Activated CD4-positive, alpha-beta memory T cell treated with anti-CD3 and anti-CD28 coated beads, Interleukin-2, amount 10 ng/mL, durations not matched to agents 7 days and 5 days (primary cell): ENCODE data around the gene SRRM4. TPM values are rescaled to one million over a fixed set of nuclear protein-coding genes. Genes with fewer than 3 reads are reported as not detected.

ENCODE experiments used
- CTCF ChIA-PET: fragments of 350-600 bp; sonication (Branson Sonifier 250); formaldehyde crosslinking; loops from one replicate; lab custom pipeline; 2021; ENCODE audit warnings: antibody characterized with exemption, inconsistent platforms; lab: Charles Lee
- POLR2A ChIA-PET: fragments of 350-600 bp; sonication (Branson Sonifier 250); formaldehyde crosslinking; loops from one replicate; lab custom pipeline; 2021; ENCODE audit warnings: antibody characterized with exemption; lab: Charles Lee
- DNase-seq: peaks from one replicate; pipeline ENCODE4 v3.0.0-alpha.2; 2020
- H3K27ac Mint-ChIP-seq: one replicate; pipeline ENCODE4 v1.8.0; 2021; ENCODE audit warnings: mild to moderate bottlenecking, mixed read lengths
- H3K27me3 Mint-ChIP-seq: one replicate; pipeline ENCODE4 v1.8.0; 2021; ENCODE audit warnings: mixed read lengths
- H3K36me3 Mint-ChIP-seq: one replicate; pipeline ENCODE4 v1.8.0; 2021; ENCODE audit warnings: low read depth, mixed read lengths
- H3K4me1 Mint-ChIP-seq: one replicate; pipeline ENCODE4 v1.8.0; 2021; ENCODE audit warnings: mixed read lengths
- H3K4me3 Mint-ChIP-seq: one replicate; pipeline ENCODE4 v1.8.0; 2021; ENCODE audit warnings: mild to moderate bottlenecking, mixed read lengths
- H3K9me3 Mint-ChIP-seq: one replicate; pipeline ENCODE4 v1.8.0; 2021; ENCODE audit warnings: mixed read lengths
- total RNA-seq, 2 experiments: library from RNA; stranded (reverse); gene quantifications; one replicate each; pipeline ENCODE4 v1.2.3, GENCODE V29; 2021

The SRRM4 gene
- total RNA-seq, 2 experiments from 2014 or later, result not detected

DNA sequence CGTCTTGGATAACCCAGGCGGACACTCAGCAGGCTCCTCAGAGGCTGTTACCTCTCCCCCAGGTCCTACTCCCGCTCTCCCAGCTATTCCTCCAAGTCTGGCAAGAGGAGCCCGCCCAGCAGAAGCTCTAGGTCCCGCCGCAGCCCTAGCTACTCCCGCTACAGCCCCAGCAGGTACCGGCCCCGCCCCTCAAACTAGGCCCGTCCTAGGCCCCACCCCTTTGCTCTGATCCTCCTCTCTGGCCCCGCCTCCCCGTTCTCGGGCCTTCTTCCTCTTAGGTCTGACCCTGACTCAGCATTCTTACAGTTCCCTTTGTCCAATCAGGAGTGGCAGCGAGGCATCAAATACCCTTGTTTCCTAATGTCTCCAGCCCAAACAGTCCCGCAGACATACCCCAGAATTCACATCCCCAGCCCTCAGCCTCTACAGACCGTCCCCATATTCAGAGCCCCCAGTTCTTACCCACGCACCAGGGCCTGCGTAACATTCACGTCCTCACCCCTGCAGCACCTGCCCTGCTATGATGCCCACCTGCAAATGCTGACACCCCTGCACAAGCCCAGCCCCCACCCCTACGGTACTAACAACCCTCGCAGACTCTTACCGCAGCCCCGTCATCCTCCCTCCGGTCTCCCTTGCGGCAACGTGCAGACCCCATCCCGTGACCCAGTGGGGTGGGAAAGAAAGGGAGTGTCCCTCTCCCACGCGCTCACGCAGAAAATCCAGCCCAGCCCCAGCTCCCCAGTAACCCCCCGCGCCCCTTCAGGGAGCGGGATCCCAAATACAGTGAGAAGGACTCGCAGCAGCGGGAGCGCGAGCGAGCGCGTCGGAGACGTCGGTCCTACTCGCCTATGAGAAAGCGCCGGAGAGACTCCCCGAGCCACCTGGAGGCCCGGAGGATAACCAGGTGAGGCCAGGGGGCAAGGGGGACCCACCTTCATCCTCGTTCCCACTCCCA is 172.4 kb downstream of the SRRM4 start:
- H3K4me1 Mint-ChIP-seq, result no peaks in the 10 kb centered on the region
- CTCF ChIA-PET, result no interaction called here

DNA sequence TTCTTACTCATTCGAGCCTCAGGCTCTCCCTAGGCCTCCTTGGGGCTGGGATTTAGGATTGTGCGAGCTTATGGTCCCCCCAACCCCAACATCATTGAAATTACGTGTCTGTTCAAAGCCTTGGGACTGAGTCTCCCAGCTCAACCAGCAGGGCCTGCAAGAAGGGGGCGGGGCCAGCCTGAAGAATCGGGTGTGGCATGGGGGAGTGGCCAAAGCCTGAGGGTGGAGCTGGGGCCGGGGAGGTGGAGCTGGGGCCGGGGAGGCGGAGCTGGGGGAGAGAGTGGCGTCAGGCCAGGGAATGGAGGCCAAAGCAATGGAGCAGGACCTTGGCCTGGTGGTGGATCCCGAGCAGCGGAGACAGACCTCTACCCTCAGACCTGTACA is 173.1 kb downstream of the SRRM4 start:
- H3K4me3 Mint-ChIP-seq, result no peak overlapping the region
- no peaks in the 10 kb centered on the region for H3K27me3 Mint-ChIP-seq
- ChIA-PET POLR2A (no interaction called here), CTCF (no interaction called here)
- no peak overlapping the region for H3K27ac Mint-ChIP-seq
- no peaks in the 10 kb centered on the region for H3K36me3 Mint-ChIP-seq
- H3K4me1 Mint-ChIP-seq, result no peaks in the 10 kb centered on the region
- H3K9me3 Mint-ChIP-seq, result peaks cover 2% of the 10 kb centered on the region
- DNase-seq, result no peak

More for the DNA sequence above, 172.4 kb downstream of the SRRM4 start:
- no peak overlapping the region for H3K4me3 Mint-ChIP-seq
- H3K27ac Mint-ChIP-seq, result no peak overlapping the region
- peaks cover 2% of the 10 kb centered on the region for H3K9me3 Mint-ChIP-seq
- DNase-seq, result no peak
- no peaks in the 10 kb centered on the region for H3K36me3 Mint-ChIP-seq
- no peaks in the 10 kb centered on the region for H3K27me3 Mint-ChIP-seq
- POLR2A ChIA-PET, result no interaction called here

DNA sequence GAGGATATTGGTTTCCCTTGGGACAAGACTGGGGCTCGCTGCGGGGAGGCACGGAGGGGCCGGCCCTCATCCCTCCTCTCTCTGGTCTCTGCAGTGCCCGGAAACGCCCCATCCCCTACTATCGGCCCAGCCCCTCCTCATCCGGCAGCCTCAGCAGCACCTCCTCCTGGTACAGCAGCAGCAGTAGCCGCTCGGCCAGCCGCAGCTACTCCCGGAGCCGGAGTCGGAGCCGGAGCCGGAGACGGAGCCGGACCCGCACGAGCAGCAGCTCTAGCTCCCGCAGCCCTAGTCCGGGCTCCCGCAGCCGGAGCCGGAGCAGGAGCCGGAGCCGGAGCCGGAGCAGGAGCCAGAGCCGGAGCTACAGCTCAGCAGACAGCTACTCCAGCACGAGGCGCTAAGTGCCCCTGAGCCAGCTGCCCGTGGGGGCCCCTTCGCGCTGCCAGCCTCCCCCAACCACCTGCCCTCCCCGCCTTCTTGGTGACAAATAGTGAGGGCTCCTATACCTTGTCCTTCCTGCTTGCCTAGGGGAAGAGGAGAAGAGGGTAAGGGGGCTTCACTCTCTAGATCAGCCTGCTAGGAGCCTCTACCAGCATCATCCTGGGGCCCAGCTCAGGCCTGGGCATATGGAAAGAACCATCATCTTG is 175.2 kb downstream of the SRRM4 start:
- ChIA-PET POLR2A (no interaction called here), CTCF (no interaction called here)
- Mint-ChIP-seq H3K27ac (no peak overlapping the region), H3K9me3 (peaks cover 2% of the 10 kb centered on the region), H3K36me3 (no peaks in the 10 kb centered on the region), H3K4me1 (no peaks in the 10 kb centered on the region), H3K27me3 (no peaks in the 10 kb centered on the region), H3K4me3 (no peak overlapping the region)
- DNase-seq, result no peak

DNA sequence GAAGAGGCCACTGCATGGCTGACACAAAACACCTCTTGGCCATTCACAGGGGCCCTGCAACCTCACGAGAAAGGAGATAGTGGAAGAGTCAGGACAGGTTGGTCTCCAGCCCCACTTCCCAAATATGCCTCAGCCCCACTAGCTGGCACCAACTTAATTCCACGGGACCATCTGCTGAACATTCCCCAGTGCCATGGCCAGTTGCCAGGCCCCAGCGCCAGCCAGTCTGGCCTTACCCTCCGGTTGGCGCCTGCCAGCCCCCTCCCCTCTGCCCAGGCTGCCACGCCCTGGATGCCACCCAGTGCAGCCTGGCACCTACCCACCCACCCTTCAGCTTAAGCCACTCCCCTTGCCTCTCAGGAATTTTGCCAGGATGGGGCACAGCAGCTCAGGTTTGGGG is 176.2 kb downstream of the SRRM4 start:
- DNase-seq, result no peak
- peaks cover 2% of the 10 kb centered on the region for H3K9me3 Mint-ChIP-seq
- POLR2A ChIA-PET, result no interaction called here
- H3K4me3 Mint-ChIP-seq, result no peak overlapping the region
- H3K4me1 Mint-ChIP-seq, result no peaks in the 10 kb centered on the region
- no peak overlapping the region for H3K27ac Mint-ChIP-seq
- H3K36me3 Mint-ChIP-seq, result no peaks in the 10 kb centered on the region
- CTCF ChIA-PET, result no interaction called here
- no peaks in the 10 kb centered on the region for H3K27me3 Mint-ChIP-seq

DNA sequence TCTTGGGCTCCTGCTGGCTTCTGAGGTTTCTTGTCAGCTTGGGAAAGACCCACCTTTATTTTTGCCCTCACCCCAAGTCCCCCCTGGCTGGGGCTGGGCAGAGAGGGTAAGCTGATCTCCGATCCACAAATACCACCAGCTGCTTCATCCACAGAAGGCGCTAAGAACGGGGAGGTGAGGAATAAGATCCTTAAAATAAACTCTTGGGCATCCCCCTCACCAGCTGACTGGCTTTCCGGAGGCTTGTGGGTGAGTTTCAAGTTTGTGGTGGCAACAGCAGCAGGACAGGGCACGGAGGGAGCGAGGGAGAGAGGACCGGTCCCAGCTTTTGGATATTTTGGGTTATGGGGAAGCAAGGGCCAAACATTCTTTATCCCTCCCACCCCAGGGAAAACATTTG is 176.6 kb downstream of the SRRM4 start:
- H3K36me3 Mint-ChIP-seq, result no peaks in the 10 kb centered on the region
- ChIA-PET POLR2A (no interaction called here), CTCF (no interaction called here)
- peaks cover 2% of the 10 kb centered on the region for H3K9me3 Mint-ChIP-seq
- H3K4me3 Mint-ChIP-seq, result no peak overlapping the region
- no peak for DNase-seq
- H3K4me1 Mint-ChIP-seq, result no peaks in the 10 kb centered on the region
- H3K27me3 Mint-ChIP-seq, result no peaks in the 10 kb centered on the region
- no peak overlapping the region for H3K27ac Mint-ChIP-seq

DNA sequence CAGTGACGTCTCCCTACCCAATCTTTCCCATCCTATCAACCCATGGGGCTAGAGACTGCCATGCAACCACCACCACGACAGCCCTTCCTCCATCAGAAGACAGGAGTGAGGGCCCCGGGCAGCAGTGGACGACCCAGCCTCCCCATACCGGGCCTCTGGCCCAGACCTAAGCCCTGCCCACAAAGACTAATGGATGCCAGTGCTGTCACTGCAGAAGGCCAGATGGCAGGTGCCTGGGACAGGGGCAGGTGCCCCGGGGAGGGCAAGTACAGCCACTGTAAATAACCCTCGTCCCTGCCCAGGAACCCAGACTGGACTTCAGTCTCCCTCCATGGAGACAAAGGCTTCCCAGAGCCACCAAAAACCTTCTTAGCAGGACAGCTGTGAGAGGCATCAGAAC is 177.1 kb downstream of the SRRM4 start:
- CTCF ChIA-PET, result no interaction called here
- Mint-ChIP-seq H3K4me3 (no peak overlapping the region), H3K27me3 (no peaks in the 10 kb centered on the region), H3K4me1 (no peaks in the 10 kb centered on the region), H3K36me3 (no peaks in the 10 kb centered on the region), H3K9me3 (peaks cover 2% of the 10 kb centered on the region), H3K27ac (no peak overlapping the region)
- POLR2A ChIA-PET, result no interaction called here
- DNase-seq, result no peak

DNA sequence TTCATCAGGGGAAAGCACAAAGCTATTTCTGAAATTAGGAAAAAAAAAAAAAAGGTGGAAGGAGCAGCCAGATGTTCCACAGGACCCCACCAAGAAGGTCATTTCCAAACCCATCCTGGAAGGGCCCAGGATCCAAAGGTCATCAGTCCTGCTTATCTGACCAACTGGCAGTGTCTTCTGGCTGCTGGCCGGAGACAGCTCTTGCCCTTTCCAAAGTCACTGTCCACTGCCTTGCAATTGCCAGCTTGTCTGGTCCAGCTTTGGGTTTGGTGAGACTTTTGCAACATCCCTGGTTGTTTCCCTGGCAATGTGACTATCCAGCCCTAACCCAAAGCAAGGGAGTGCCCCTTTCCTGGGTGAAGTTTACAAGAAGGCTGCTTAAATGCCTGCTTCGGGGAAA is 178.5 kb downstream of the SRRM4 start:
- no peak overlapping the region for H3K4me3 Mint-ChIP-seq
- no peak for DNase-seq
- no peaks in the 10 kb centered on the region for H3K4me1 Mint-ChIP-seq
- no peaks in the 10 kb centered on the region for H3K27me3 Mint-ChIP-seq
- no peaks in the 10 kb centered on the region for H3K9me3 Mint-ChIP-seq
- no peaks in the 10 kb centered on the region for H3K36me3 Mint-ChIP-seq
- H3K27ac Mint-ChIP-seq, result no peak overlapping the region
- POLR2A ChIA-PET, result no interaction called here
- CTCF ChIA-PET, result no interaction called here

DNA sequence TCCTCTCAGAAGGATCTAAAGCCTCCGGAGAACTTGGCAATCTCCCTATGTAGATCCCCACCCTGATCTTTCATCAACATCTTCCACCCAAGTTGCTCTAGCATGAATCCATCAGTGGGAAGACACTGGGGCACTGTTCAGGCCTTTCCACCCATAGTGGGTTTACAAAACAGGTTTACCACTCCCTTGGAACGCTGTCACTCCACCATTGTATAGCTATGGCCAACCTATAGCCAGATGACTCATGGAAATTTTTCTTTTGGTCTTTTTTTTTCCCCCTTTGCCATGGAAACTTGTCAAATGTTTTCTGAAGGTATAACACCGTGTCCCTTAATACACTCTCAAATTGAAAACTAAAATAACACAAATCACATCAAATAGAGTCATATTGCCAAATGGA is 186.6 kb downstream of the SRRM4 start:
- H3K4me1 Mint-ChIP-seq, result no peaks in the 10 kb centered on the region
- H3K27me3 Mint-ChIP-seq, result no peaks in the 10 kb centered on the region
- H3K27ac Mint-ChIP-seq, result no peak overlapping the region
- ChIA-PET POLR2A (no interaction called here), CTCF (no interaction called here)
- no peaks in the 10 kb centered on the region for H3K9me3 Mint-ChIP-seq
- H3K36me3 Mint-ChIP-seq, result no peaks in the 10 kb centered on the region
- no peak overlapping the region for H3K4me3 Mint-ChIP-seq
- no peak for DNase-seq

DNA sequence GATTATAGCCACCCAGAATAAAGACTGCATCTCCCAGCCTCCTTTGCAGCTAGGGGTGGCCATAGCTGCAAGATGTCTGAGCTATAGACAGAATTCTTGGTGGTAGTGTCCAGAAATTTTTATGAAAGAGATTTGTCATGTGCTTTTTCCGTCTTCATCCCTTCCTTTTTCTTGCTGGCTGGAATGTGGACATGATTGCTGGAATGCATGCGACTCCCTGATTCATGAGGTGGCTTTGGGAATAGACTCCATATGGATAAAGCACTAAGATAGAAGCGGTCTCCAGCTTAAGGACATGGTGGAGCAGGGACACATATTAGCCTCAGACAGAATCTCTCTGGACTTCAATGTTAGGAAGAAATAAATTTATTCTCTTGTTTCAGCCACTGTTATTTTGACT is 187.4 kb downstream of the SRRM4 start:
- Mint-ChIP-seq H3K36me3 (no peaks in the 10 kb centered on the region), H3K4me1 (no peaks in the 10 kb centered on the region), H3K27ac (no peak overlapping the region), H3K9me3 (no peaks in the 10 kb centered on the region), H3K4me3 (no peak overlapping the region), H3K27me3 (no peaks in the 10 kb centered on the region)
- ChIA-PET CTCF (no interaction called here), POLR2A (no interaction called here)
- DNase-seq, result no peak

DNA sequence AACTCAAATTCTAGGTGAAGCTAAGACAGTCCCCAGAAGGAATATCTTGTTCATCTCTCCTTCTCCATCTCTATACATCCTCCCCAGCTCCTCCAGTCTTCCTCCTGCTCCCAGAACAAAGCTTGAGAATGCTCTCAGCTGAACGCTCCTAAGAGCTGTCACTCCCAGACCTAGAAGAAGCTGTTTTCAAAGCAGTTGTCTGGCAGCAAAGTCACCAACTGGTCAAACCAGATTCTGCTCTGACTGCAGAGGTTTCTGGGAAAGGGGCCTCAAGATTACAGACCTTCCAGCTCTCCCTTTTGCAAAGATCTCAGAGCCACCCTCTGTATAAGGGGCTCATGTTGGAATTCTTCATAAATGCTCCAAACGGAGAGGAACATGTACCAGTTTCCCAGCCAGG is 187.8 kb downstream of the SRRM4 start:
- ChIA-PET CTCF (no interaction called here), POLR2A (no interaction called here)
- Mint-ChIP-seq H3K36me3 (no peaks in the 10 kb centered on the region), H3K4me3 (no peak overlapping the region), H3K27me3 (no peaks in the 10 kb centered on the region), H3K9me3 (no peaks in the 10 kb centered on the region), H3K4me1 (no peaks in the 10 kb centered on the region), H3K27ac (no peak overlapping the region)
- no peak for DNase-seq

DNA sequence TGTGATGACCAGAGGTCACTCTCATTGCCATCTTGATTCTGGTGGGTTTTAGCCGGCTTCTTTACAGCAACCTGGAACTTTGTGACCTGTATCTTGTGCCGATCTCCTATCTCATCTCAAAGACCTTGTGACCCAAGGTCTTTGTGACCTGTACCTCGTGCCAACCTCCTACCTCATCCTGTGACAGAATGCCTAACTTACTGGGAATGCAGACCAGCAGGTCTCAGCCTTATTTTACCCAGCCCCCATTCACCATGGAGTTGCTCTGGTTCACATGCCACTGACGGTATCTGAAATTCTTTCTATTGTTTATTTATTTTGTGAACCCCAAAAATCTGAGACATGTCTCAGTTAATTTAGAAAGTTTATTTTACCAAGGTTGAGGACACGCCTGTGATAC is 189.9 kb downstream of the SRRM4 start:
- no peaks in the 10 kb centered on the region for H3K9me3 Mint-ChIP-seq
- H3K27me3 Mint-ChIP-seq, result no peaks in the 10 kb centered on the region
- POLR2A ChIA-PET, result no interaction called here
- H3K4me3 Mint-ChIP-seq, result no peak overlapping the region
- H3K27ac Mint-ChIP-seq, result no peak overlapping the region
- H3K4me1 Mint-ChIP-seq, result no peaks in the 10 kb centered on the region
- H3K36me3 Mint-ChIP-seq, result no peaks in the 10 kb centered on the region
- CTCF ChIA-PET, result no interaction called here
- DNase-seq, result no peak

DNA sequence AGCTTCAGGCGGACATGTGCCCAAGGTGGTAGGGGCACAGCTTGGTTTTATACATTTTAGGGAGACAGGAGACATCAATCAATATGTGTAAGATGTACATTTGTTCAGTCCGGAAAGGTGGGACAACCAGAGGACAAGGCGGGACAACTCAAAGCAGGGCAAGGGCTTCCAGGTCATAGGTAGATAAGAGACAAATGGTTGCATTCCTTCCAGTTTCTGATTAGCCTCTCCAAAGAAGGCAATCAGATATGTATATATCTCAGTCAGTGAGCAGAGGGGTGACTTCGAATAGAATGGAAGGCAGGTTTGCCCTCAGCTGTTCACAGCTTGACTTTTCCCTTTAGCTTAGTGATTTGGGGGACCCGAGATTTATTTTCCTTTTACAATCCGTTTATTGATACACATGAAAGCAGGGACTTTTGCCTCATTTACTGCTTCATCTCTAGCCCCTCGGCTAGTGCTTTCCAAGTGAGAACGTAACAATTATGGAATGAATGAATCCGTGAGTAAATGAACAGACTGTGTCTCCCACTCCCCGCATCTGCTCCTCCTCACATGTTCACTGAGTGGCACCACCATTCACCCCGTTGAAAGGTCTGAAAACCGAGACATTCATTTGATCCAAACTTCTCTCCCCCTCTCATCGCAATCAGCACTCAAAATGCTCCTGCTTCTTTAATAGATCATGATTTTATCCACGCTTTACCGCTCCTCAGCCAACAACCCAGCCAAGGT is 190.5 kb downstream of the SRRM4 start:
- H3K27ac Mint-ChIP-seq, result no peak overlapping the region

DNA sequence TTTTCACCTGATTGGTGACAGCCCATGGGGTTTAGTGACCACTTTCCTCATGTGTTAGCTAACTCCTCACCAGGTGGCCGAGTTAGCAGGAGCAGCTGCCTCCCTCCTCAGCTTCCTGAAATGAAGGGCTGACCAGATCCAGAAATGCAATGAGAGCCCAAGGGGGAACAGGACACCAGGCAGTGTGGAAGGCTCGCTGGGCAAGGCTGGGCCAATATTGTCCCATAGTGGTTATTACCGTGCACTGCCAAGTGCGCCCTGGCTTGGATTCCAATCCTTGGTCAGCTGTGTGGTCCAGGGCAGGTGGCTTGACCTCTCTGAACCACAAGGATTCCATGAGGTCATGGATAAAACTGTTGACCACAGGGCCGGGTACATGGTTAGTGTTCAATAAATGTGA is 193.7 kb downstream of the SRRM4 start:
- CTCF ChIA-PET, result no interaction called here
- Mint-ChIP-seq H3K4me3 (no peak overlapping the region), H3K27ac (no peak overlapping the region), H3K9me3 (no peaks in the 10 kb centered on the region), H3K36me3 (no peaks in the 10 kb centered on the region), H3K27me3 (no peaks in the 10 kb centered on the region), H3K4me1 (no peaks in the 10 kb centered on the region)
- no peak for DNase-seq
- POLR2A ChIA-PET, result no interaction called here

More for the DNA sequence above, 190.5 kb downstream of the SRRM4 start:
- Mint-ChIP-seq H3K4me3 (no peak overlapping the region), H3K36me3 (no peaks in the 10 kb centered on the region), H3K27me3 (no peaks in the 10 kb centered on the region), H3K4me1 (no peaks in the 10 kb centered on the region), H3K9me3 (no peaks in the 10 kb centered on the region)
- CTCF ChIA-PET, result no interaction called here
- POLR2A ChIA-PET, result no interaction called here
- DNase-seq, result no peak
